Peyer's patch (tissue), 4 donors: Measurements from ENCODE around the gene SMIM23.

ENCODE experiments used
- POLR2A ChIP-seq, 2 donors: fragments of 450-650 bp; IDR thresholded peaks; one replicate each; pipeline ENCODE4 v1.5.1; 2017; ENCODE audit warnings: antibody characterized with exemption in 2 of 2, mild to moderate bottlenecking in 2 of 2, moderate library complexity in 2 of 2
- TF ChIP-seq, protein P1 (sequence below), 6 experiments: fragments of 450-650 bp in 4 of 6; fragments of 200-600 bp in 2 of 6; sonication (generic) in 1 of 6; IDR thresholded peaks; one replicate each; pipeline ENCODE4 v1.5.1; 2017 to 2019; ENCODE audit warnings: antibody characterized with exemption in 6 of 6, mild to moderate bottlenecking in 3 of 6, moderate library complexity in 1 of 6

DNA sequence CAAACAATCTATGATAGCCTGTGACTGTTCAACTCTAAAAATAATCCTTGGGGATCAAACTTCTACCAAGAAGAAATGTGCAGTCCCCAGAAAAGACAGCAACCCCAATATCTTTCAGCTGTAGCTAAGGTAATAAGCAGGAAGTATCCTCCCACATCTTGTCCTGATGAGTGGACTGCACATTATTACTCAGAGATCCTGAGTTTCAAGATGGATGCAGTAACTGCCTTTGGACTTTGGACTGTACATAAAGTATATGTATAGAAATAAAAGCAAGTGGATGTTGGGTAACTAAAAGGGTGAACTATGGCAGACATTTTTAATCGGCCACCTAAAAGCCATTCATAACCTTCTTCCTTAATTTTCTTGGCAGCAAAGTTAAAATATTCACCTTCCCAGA lies 45.1 kb downstream of the SMIM23 start:
- TF ChIP-seq, protein P1, sequence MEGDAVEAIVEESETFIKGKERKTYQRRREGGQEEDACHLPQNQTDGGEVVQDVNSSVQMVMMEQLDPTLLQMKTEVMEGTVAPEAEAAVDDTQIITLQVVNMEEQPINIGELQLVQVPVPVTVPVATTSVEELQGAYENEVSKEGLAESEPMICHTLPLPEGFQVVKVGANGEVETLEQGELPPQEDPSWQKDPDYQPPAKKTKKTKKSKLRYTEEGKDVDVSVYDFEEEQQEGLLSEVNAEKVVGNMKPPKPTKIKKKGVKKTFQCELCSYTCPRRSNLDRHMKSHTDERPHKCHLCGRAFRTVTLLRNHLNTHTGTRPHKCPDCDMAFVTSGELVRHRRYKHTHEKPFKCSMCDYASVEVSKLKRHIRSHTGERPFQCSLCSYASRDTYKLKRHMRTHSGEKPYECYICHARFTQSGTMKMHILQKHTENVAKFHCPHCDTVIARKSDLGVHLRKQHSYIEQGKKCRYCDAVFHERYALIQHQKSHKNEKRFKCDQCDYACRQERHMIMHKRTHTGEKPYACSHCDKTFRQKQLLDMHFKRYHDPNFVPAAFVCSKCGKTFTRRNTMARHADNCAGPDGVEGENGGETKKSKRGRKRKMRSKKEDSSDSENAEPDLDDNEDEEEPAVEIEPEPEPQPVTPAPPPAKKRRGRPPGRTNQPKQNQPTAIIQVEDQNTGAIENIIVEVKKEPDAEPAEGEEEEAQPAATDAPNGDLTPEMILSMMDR (IDR thresholded peaks at IDR 0.05), result no peak
- no peak for TF ChIP-seq POLR2A (IDR thresholded peaks at IDR 0.05)
